Measurements from ENCODE around the gene NTM. TPM values are rescaled to one million over a fixed set of nuclear protein-coding genes. Genes with fewer than 3 reads are reported as not detected.

Gene NTM
- total RNA-seq, 4 donors from 2014 or later = 0.78 to 1.1 (median 0.88) TPM; not detected in 1

DNA sequence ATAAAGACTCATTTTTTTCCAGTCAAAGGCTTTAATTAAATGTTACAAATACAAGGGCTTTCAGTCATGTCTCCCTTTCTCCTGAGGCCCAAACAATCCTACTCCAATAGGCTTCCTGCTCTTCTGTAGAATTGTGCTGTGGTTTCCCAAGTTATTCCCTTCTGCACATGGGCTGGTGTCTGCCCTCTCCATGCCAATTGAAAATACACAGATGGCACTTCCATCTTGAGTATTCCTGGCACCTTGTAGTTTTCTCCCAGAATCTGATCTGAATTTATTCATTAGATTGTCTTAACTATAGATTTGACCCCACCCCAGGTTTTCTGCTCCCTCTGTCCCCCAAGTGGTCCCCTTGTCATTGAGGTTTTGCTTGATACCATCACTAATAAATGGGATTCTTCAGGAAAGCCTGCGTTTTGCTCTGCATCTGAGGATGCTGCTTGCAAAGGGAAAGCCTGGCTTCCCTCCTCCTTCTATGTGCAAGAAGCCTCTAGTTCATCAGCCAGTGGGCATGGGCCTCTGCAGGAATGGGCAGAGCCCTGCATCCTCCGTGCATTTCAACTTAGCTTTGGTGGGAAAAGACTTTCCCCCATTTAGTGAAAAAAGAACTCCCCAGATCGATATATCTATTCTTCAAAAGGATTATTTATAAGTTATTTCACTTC, 926.7 kb downstream of the NTM start:
- intact Hi-C loops (cut with DNase I) = no loop called here

DNA sequence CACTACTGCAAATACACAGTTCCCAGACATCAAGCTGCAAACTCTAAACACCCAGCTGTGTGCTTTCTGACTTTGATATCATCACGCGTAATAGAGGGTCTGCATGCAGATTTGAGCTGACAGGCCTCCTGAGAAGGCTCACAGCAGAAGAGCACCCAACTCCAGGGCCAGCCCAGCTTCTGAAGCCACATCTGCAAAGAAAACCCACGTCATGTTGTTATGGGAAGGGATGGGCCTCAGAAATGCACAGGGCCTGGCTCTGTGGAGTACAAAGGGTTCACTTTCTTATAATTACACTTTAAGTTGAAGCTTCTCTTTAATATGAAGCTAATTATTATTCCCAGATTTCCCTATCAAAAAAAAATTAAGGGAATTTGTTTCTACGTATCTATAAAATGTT, 927.9 kb downstream of the NTM start:
- 92 to 94% methylated on average over 4 of the region's 4 CpGs for WGBS, 2 donors
- Histone ChIP-seq H3K9me3 (no peaks in the 10 kb centered on the region), H3K4me3 (replicated peaks in 1 of 3) (no peak overlapping the region), H3K36me3 (no peaks in the 10 kb centered on the region), H3K27me3 (no peaks in the 10 kb centered on the region), H3K4me1 (no peaks in the 10 kb centered on the region), H3K27ac (no peak overlapping the region)
- TF ChIP-seq, protein P1, sequence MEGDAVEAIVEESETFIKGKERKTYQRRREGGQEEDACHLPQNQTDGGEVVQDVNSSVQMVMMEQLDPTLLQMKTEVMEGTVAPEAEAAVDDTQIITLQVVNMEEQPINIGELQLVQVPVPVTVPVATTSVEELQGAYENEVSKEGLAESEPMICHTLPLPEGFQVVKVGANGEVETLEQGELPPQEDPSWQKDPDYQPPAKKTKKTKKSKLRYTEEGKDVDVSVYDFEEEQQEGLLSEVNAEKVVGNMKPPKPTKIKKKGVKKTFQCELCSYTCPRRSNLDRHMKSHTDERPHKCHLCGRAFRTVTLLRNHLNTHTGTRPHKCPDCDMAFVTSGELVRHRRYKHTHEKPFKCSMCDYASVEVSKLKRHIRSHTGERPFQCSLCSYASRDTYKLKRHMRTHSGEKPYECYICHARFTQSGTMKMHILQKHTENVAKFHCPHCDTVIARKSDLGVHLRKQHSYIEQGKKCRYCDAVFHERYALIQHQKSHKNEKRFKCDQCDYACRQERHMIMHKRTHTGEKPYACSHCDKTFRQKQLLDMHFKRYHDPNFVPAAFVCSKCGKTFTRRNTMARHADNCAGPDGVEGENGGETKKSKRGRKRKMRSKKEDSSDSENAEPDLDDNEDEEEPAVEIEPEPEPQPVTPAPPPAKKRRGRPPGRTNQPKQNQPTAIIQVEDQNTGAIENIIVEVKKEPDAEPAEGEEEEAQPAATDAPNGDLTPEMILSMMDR (IDR thresholded peaks at IDR 0.05) = no peak
- intact Hi-C loops (cut with DNase I) = no loop called here
- no peak for DNase-seq

More for the DNA sequence above, 926.7 kb downstream of the NTM start:
- H3K27me3 ChIP-seq = no peaks in the 10 kb centered on the region
- H3K9me3 ChIP-seq = no peaks in the 10 kb centered on the region
- no peak overlapping the region for H3K27ac ChIP-seq
- DNase-seq = no peak
- 90 to 93% methylated on average over 3 of the region's 3 CpGs for WGBS, 2 donors
- H3K4me1 ChIP-seq = no peaks in the 10 kb centered on the region
- TF ChIP-seq, protein P1 (IDR thresholded peaks at IDR 0.05) = no peak
- no peak for TF ChIP-seq POLR2A (IDR thresholded peaks at IDR 0.05)
- no peak overlapping the region for H3K4me3 ChIP-seq (replicated peaks in 1 of 3)
- no peaks in the 10 kb centered on the region for H3K36me3 ChIP-seq

DNA sequence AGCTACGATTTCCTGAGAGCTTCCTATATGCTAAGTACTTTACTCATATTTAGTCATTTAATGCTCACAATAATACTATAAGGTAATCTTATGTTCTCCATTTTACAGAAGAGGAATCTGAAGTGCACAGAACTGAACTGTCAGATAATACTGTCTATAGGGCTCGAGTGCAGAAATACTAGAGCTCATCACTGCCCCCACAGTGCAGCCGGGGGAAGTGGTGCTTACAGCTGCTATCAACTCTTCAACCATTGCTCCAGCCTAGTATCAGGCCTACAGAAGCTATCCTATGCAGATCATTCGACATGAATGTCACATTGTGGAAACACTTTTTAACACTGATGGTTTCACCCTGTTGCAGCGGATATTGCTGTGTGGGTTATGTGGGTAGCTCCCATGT, 929.9 kb downstream of the NTM start:
- no peak overlapping the region for H3K4me3 ChIP-seq (replicated peaks in 1 of 3)
- 71 to 81% methylated on average over 5 of the region's 5 CpGs for WGBS, 2 donors
- no peaks in the 10 kb centered on the region for H3K36me3 ChIP-seq
- TF ChIP-seq POLR2A (IDR thresholded peaks at IDR 0.05) = no peak
- TF ChIP-seq, protein P1 (IDR thresholded peaks at IDR 0.05) = no peak
- H3K9me3 ChIP-seq = no peaks in the 10 kb centered on the region
- no peaks in the 10 kb centered on the region for H3K27me3 ChIP-seq
- no peak for DNase-seq
- no peak overlapping the region for H3K27ac ChIP-seq
- intact Hi-C loops (cut with DNase I) = no loop called here
- no peaks in the 10 kb centered on the region for H3K4me1 ChIP-seq

DNA sequence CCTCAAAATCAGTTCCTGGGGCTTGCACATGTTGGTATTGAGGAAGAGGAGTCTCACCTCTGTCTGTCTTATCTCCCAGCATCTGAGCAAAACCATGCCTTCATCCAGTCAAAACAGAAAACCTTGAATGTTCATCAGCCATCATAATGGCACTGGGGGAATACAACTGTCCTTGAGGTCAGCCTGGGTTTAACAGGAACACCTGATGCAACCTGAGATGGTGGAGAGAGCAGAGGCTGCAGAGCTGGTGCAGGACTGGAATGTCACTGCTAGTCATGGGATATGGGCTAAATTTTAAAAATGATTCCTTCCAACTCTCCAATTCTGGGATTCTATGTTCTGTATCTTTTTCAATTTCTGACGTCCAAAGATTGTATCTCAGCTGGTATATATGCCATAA, 931.0 kb downstream of the NTM start:
- TF ChIP-seq, protein P1 (IDR thresholded peaks at IDR 0.05) = no peak
- TF ChIP-seq POLR2A (IDR thresholded peaks at IDR 0.05) = no peak
- no peak overlapping the region for H3K4me3 ChIP-seq (replicated peaks in 1 of 3)
- H3K27me3 ChIP-seq = no peaks in the 10 kb centered on the region
- no peaks in the 10 kb centered on the region for H3K9me3 ChIP-seq
- intact Hi-C loops (cut with DNase I) = no loop called here
- no peaks in the 10 kb centered on the region for H3K36me3 ChIP-seq
- no peak overlapping the region for H3K27ac ChIP-seq
- H3K4me1 ChIP-seq = no peaks in the 10 kb centered on the region
- 81% methylated on average over 1 of the region's 1 CpG for WGBS, 2 donors
- DNase-seq = no peak

DNA sequence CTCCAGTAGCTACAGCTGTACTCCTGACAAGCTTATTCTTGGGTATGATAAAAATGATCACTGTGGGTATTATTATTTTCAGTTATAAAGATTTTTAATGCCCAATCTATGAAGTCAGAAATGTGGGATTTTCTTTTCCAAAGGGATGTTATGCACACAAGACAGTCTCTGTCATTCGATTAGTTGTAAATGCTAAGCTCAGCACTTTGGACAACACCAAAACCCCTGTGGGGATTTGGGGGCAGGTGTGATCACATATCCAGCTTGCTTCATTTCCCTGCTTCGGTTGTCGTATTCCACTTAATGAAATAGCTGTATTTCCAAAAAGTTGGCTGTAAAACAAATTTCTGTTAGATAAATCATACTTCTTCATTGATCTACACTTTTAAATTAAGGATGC, 931.5 kb downstream of the NTM start:
- Histone ChIP-seq H3K4me1 (no peaks in the 10 kb centered on the region), H3K36me3 (no peaks in the 10 kb centered on the region), H3K4me3 (replicated peaks in 1 of 3) (no peak overlapping the region), H3K27ac (no peak overlapping the region), H3K27me3 (no peaks in the 10 kb centered on the region), H3K9me3 (no peaks in the 10 kb centered on the region)
- TF ChIP-seq, protein P1 (IDR thresholded peaks at IDR 0.05) = no peak
- no peak for TF ChIP-seq POLR2A (IDR thresholded peaks at IDR 0.05)
- 92 to 97% methylated on average over 3 of the region's 3 CpGs for WGBS, 2 donors
- intact Hi-C loops (cut with DNase I) = no loop called here
- DNase-seq = no peak
